H9 (cell line): ENCODE measurements around the gene TBC1D2. TPM values are rescaled to one million over a fixed set of nuclear protein-coding genes. Genes with fewer than 3 reads are reported as not detected.
A peak's percentile ranks its signal among the peaks of the same experiment; 100 is the strongest.

Experiments
- DNase-seq: peaks from one replicate; pipeline ENCODE4 v3.0.0-alpha.2; 2017
- H2AFZ ChIP-seq: one replicate; pipeline ENCODE4 v1.6.1; 2013; ENCODE audit warnings: mild to moderate bottlenecking, low read length, control low read depth, moderate library complexity
- H2AK5ac ChIP-seq: 2 replicates; pipeline ENCODE4 v1.6.1; 2013; ENCODE audit warnings: low read length, control low read depth, mixed read lengths; ENCODE audit not compliant: insufficient read length
- H2BK120ac ChIP-seq: one replicate; pipeline ENCODE4 v1.6.1; 2013; ENCODE audit warnings: low read depth, mild to moderate bottlenecking, low read length, control low read depth, inconsistent platforms; ENCODE audit not compliant: poor library complexity, severe bottlenecking
- H2BK12ac ChIP-seq: 2 replicates; pipeline ENCODE4 v1.6.1; 2013; ENCODE audit warnings: low read length, control low read depth, mixed read lengths, low read depth; ENCODE audit not compliant: insufficient read length
- H2BK15ac ChIP-seq: 2 replicates; pipeline ENCODE4 v1.6.1; 2013; ENCODE audit warnings: low read depth, low read length, control low read depth
- H2BK20ac ChIP-seq: one replicate; pipeline ENCODE4 v1.6.1; 2013; ENCODE audit warnings: low read depth, mild to moderate bottlenecking, low read length, control low read depth, inconsistent platforms; ENCODE audit not compliant: poor library complexity, severe bottlenecking
- H2BK5ac ChIP-seq: 2 replicates; pipeline ENCODE4 v1.6.1; 2013; ENCODE audit warnings: low read length, control low read depth, mixed read lengths; ENCODE audit not compliant: insufficient read length
- H3K14ac ChIP-seq: 2 replicates; pipeline ENCODE4 v1.6.1; 2013; ENCODE audit warnings: low read length, control low read depth; ENCODE audit not compliant: insufficient read depth
- H3K18ac ChIP-seq: 2 replicates; pipeline ENCODE4 v1.6.1; 2013; ENCODE audit warnings: low read depth, mild to moderate bottlenecking, mixed read lengths, low read length, control low read depth; ENCODE audit not compliant: insufficient read length
- H3K23ac ChIP-seq: 2 replicates; pipeline ENCODE4 v1.6.1; 2013; ENCODE audit warnings: low read length, control low read depth, mixed read lengths, low read depth; ENCODE audit not compliant: insufficient read length
- H3K23me2 ChIP-seq: 2 replicates; pipeline ENCODE4 v1.6.1; 2013; ENCODE audit warnings: low read depth, mild to moderate bottlenecking, mixed read lengths, low read length, control low read depth; ENCODE audit not compliant: insufficient read length, poor library complexity, severe bottlenecking
- H3K27ac ChIP-seq: 2 replicates; pipeline ENCODE4 v1.5.1; 2013; ENCODE audit warnings: low read length, control low read depth, mixed read lengths, low read depth; ENCODE audit not compliant: insufficient read length
- H3K27me3 ChIP-seq: 2 replicates; pipeline ENCODE4 v1.6.1; 2013; ENCODE audit warnings: low read length, control low read depth, inconsistent platforms; ENCODE audit not compliant: insufficient read depth
- H3K4ac ChIP-seq: 2 replicates; pipeline ENCODE4 v1.6.1; 2013; ENCODE audit warnings: low read depth, mild to moderate bottlenecking, control low read depth, inconsistent platforms, low read length, moderate library complexity
- H3K4me1 ChIP-seq: 2 replicates; pipeline ENCODE4 v1.6.1; 2013; ENCODE audit warnings: low read length, control low read depth, inconsistent platforms; ENCODE audit not compliant: insufficient read depth
- H3K4me2 ChIP-seq: 2 replicates; pipeline ENCODE4 v1.6.1; 2013; ENCODE audit warnings: low read length, control low read depth, mixed read lengths; ENCODE audit not compliant: insufficient read length, insufficient read depth
- H3K56ac ChIP-seq: 2 replicates; pipeline ENCODE4 v1.6.1; 2013; ENCODE audit warnings: low read depth, mild to moderate bottlenecking, mixed read lengths, low read length, control low read depth; ENCODE audit not compliant: insufficient read length
- H3K79me1 ChIP-seq: 2 replicates; pipeline ENCODE4 v1.6.1; 2013; ENCODE audit warnings: low read depth, mild to moderate bottlenecking, moderate library complexity, low read length, control low read depth, inconsistent platforms; ENCODE audit not compliant: insufficient read depth, poor library complexity, severe bottlenecking
- H3K79me2 ChIP-seq: 2 replicates; pipeline ENCODE4 v1.6.1; 2013; ENCODE audit warnings: low read length, control low read depth, inconsistent platforms; ENCODE audit not compliant: insufficient read depth
- H3K9ac ChIP-seq: 2 replicates; pipeline ENCODE4 v1.6.1; 2013; ENCODE audit warnings: low read length, control low read depth, mixed read lengths; ENCODE audit not compliant: insufficient read length; ENCODE audit errors: extremely low read depth
- H3K9me3 ChIP-seq: one replicate; pipeline ENCODE4 v1.6.1; 2013; ENCODE audit warnings: low read depth, low read length, inconsistent platforms; ENCODE audit not compliant: control insufficient read depth
- H3T11ph ChIP-seq: one replicate; pipeline ENCODE4 v1.6.1; 2013; ENCODE audit warnings: mild to moderate bottlenecking, low read length, control low read depth, inconsistent platforms
- H4K20me1 ChIP-seq: one replicate; pipeline ENCODE4 v1.6.1; 2013; ENCODE audit not compliant: control insufficient read depth, insufficient read length, insufficient read depth
- H4K5ac ChIP-seq: 2 replicates; pipeline ENCODE4 v1.6.1; 2013; ENCODE audit warnings: low read depth, mild to moderate bottlenecking, mixed read lengths, low read length, control low read depth; ENCODE audit not compliant: insufficient read length
- H4K8ac ChIP-seq: replicated peaks from 2 replicates; pipeline ENCODE4 v1.6.1; 2013; ENCODE audit warnings: low read length, control low read depth, mixed read lengths, low read depth; ENCODE audit not compliant: insufficient read length
- H4K91ac ChIP-seq: 2 replicates; pipeline ENCODE4 v1.6.1; 2013; ENCODE audit warnings: low read depth, mild to moderate bottlenecking, moderate library complexity, mixed read lengths, low read length, control low read depth; ENCODE audit not compliant: insufficient read length
- H3K27ac Mint-ChIP-seq, 3 experiments: 2 replicates in 2 of 3; 3 replicates in 1 of 3; pipeline ENCODE4 v1.8.0; 2020 to 2021; ENCODE audit warnings: mixed read lengths in 3 of 3, mild to moderate bottlenecking in 1 of 3, moderate library complexity in 1 of 3
- H3K27me3 Mint-ChIP-seq: 2 replicates; pipeline ENCODE4 v1.8.0; 2021; ENCODE audit warnings: low read depth, mild to moderate bottlenecking, moderate library complexity, mixed read lengths
- H3K36me3 Mint-ChIP-seq, 3 experiments: 2 replicates in 2 of 3; 3 replicates in 1 of 3; pipeline ENCODE4 v1.8.0; 2020 to 2021; ENCODE audit warnings: low read depth in 3 of 3, mixed read lengths in 3 of 3; ENCODE audit not compliant: insufficient read depth in 1 of 3
- H3K4me1 Mint-ChIP-seq, 2 experiments: 2 replicates each; pipeline ENCODE4 v1.8.0; 2020; ENCODE audit warnings: mixed read lengths in 2 of 2
- H3K4me3 Mint-ChIP-seq, 2 experiments: 2 replicates in 1 of 2; 3 replicates in 1 of 2; pipeline ENCODE4 v1.8.0; 2020 to 2021; ENCODE audit warnings: mild to moderate bottlenecking in 2 of 2, mixed read lengths in 2 of 2, moderate library complexity in 1 of 2
- H3K9me3 Mint-ChIP-seq, 2 experiments: 2 replicates in 1 of 2; 3 replicates in 1 of 2; pipeline ENCODE4 v1.8.0; 2020; ENCODE audit warnings: mild to moderate bottlenecking in 2 of 2, mixed read lengths in 2 of 2, moderate library complexity in 1 of 2
- CTCF ChIP-seq: fragments of 200-600 bp; sonication (generic); conservative IDR thresholded peaks from 3 replicates; pipeline ENCODE4 v1.8.0; 2021; ENCODE audit warnings: antibody characterized with exemption, mild to moderate bottlenecking
- WGBS: extraction: QIAGEN DNeasy Blood & Tissue Kit; methylation state at CpG from one replicate; pipeline ENCODE4 v1.1.7; 2013; ENCODE audit warnings: missing lambda C conversion rate, low lambda C conversion rate, mixed read lengths; ENCODE audit not compliant: insufficient read length; ENCODE audit errors: extremely low coverage; 5-methylcytosine and 5-hydroxymethylcytosine counted together
- total RNA-seq: library from RNA; stranded (reverse); gene quantifications from 2 replicates; pipeline ENCODE4 v1.2.1, GENCODE V29; 2021

Gene TBC1D2
- total RNA-seq, 1 experiment from 2014 or later = 2.9 TPM

GRCh38 chr9:98206754-98207153 lies 48.7 kb downstream of the TBC1D2 start:
- H3K4me1 Mint-ChIP-seq = peaks cover 8 to 12% of the 10 kb centered on the region in 2 experiments
- no peak overlapping the region for H2BK5ac ChIP-seq
- no peak for TF ChIP-seq CTCF

More at GRCh38 chr9:98206754-98207153, 48.7 kb downstream of the TBC1D2 start:
- Histone ChIP-seq H3K9ac (no peak overlapping the region), H3K4ac (no peak overlapping the region), H3K27ac (no peak overlapping the region), H3K4me1 (no peaks in the 10 kb centered on the region), H2BK120ac (no peak overlapping the region), H3K27me3 (no peaks in the 10 kb centered on the region), H3K79me1 (no peaks in the 10 kb centered on the region), H2BK20ac (no peak overlapping the region), H4K8ac (no peak overlapping the region), H3K23me2 (no peaks in the 10 kb centered on the region), H2AFZ (no peak overlapping the region), H2BK15ac (no peak overlapping the region), H4K5ac (no peak overlapping the region), H3K23ac (no peak overlapping the region), H2BK12ac (no peak overlapping the region), H3K18ac (no peak overlapping the region), H3K14ac (no peak overlapping the region), H3K56ac (no peak overlapping the region), H4K91ac (no peak overlapping the region), H3T11ph (no peak overlapping the region), H4K20me1 (no peaks in the 10 kb centered on the region), H2AK5ac (no peak overlapping the region), H3K4me2 (no peak overlapping the region), H3K79me2 (no peaks in the 10 kb centered on the region), H3K9me3 (no peaks in the 10 kb centered on the region)
- Mint-ChIP-seq H3K27me3 (no peaks in the 10 kb centered on the region), H3K4me3 (no peak overlapping the region), H3K27ac (peak overlapping the region in 1 of 3 experiments; percentile 40; a peak in 2 of 7 replicates), H3K9me3 (peaks cover 6 to 10% of the 10 kb centered on the region in 2 experiments; a peak in 4 of 5 replicates), H3K36me3 (peaks cover 10 to 20% (median 12%) of the 10 kb centered on the region in 3 experiments)
- DNase-seq = no peak
- WGBS = no CpG with 5 or more reads among the region's 2 CpGs
